GM12878 (cell line): Measurements from ENCODE around the gene ZNF132. TPM values are rescaled to one million over a fixed set of nuclear protein-coding genes. Genes with fewer than 3 reads are reported as not detected.

ENCODE experiments used
- ATAC-seq: fragments of 200-7000 bp; cut with Tn5 transposase; 3 replicates; pipeline ENCODE4 v1.9.1; 2020; ENCODE audit warnings: mild to moderate bottlenecking, moderate library complexity
- BruUV-seq: library from RNA; stranded (reverse); fragments of 400-500 nt; replicated peaks from 2 replicates; lab custom pipeline; 2021; lab: Mats Ljungman, UMichigan
- CTCF ChIA-PET: fragments of 300-600 bp; sonication (Branson Sonifier 250); formaldehyde crosslinking; extraction: SDS; loops from one replicate; lab custom pipeline; 2021; ENCODE audit warnings: inconsistent platforms; lab: Yijun Ruan, JAX
- POLR2A ChIA-PET: fragments of 350-600 bp; formaldehyde crosslinking; extraction: SDS; loops from one replicate; lab custom pipeline; 2021; ENCODE audit warnings: inconsistent platforms; lab: Charles Lee
- RAD21 ChIA-PET: fragments of 300-600 bp; sonication (Branson Sonifier 250); formaldehyde crosslinking; loops from one replicate; lab custom pipeline; 2023; ENCODE audit warnings: antibody characterized with exemption; ENCODE audit not compliant: unreplicated experiment; lab: Charles Lee
- SMC1A ChIA-PET: fragments of 300-600 bp; sonication (Branson Sonifier 250); formaldehyde crosslinking; loops from one replicate; lab custom pipeline; 2023; ENCODE audit not compliant: unreplicated experiment, uncharacterized antibody; lab: Charles Lee
- DNase-seq: peaks from one replicate; pipeline ENCODE4 v3.0.0-alpha.2; 2011; ENCODE audit warnings: low read depth, low spot score
- FAIRE-seq: peaks from 3 replicates; lab custom pipeline; 2011; peaks lifted over from hg19 to GRCh38; lab: Jason Lieb, UNC
- H2AFZ ChIP-seq: 2 replicates; pipeline ENCODE4 v1.6.0; 2011; ENCODE audit warnings: low read depth, low read length, control low read depth; ENCODE audit not compliant: control insufficient read depth
- H3K27ac ChIP-seq: 2 replicates; pipeline ENCODE4 v1.5.1; 2011; ENCODE audit warnings: control low read depth; ENCODE audit not compliant: control insufficient read depth, insufficient read depth
- H3K27me3 ChIP-seq, 2 experiments: replicated peaks in 1 of 2; 2 replicates each; pipeline versions ENCODE4 v1.6.0 to v1.6.1; 2011; ENCODE audit warnings: low read length in 1 of 2; ENCODE audit not compliant: control insufficient read depth in 2 of 2, insufficient read depth in 2 of 2
- H3K36me3 ChIP-seq, 2 experiments: 2 replicates each; pipeline ENCODE4 v1.5.1; 2011; ENCODE audit warnings: low read length in 1 of 2; ENCODE audit not compliant: control insufficient read depth in 2 of 2, insufficient read depth in 2 of 2
- H3K4me1 ChIP-seq: 2 replicates; pipeline ENCODE4 v1.6.1; 2011; ENCODE audit warnings: mild to moderate bottlenecking, low read length, moderate library complexity, mixed read lengths; ENCODE audit not compliant: control insufficient read depth, insufficient read depth
- H3K4me2 ChIP-seq: 2 replicates; pipeline ENCODE4 v1.6.0; 2011; ENCODE audit warnings: control low read depth; ENCODE audit not compliant: control insufficient read depth, insufficient read depth
- H3K4me3 ChIP-seq: fragments of 200-600 bp; sonication (generic); 2 replicates; pipeline ENCODE4 v1.5.1; 2016
- H3K79me2 ChIP-seq: 2 replicates; pipeline ENCODE4 v1.6.0; 2011; ENCODE audit warnings: low read length; ENCODE audit not compliant: control insufficient read depth, insufficient read depth
- H3K9ac ChIP-seq: 2 replicates; pipeline ENCODE4 v1.8.0; 2011; ENCODE audit warnings: low read length, control low read depth, mixed read lengths; ENCODE audit not compliant: control insufficient read depth, insufficient read depth
- H3K9me3 ChIP-seq: replicated peaks from 3 replicates; pipeline ENCODE4 v1.5.1; 2011; ENCODE audit warnings: mild to moderate bottlenecking, low read length; ENCODE audit not compliant: control insufficient read depth, insufficient read depth
- H4K20me1 ChIP-seq: 2 replicates; pipeline ENCODE4 v1.6.0; 2011; ENCODE audit not compliant: control insufficient read depth, insufficient read depth
- CREB1 ChIP-seq: IDR thresholded peaks from 2 replicates; pipeline ENCODE4 v1.6.1; 2012; ENCODE audit warnings: low read depth, mild to moderate bottlenecking, inconsistent platforms
- EGR1 ChIP-seq, 2 experiments: IDR thresholded peaks; 1 replicate in 1 of 2; 2 replicates in 1 of 2; pipeline ENCODE4 v1.6.1; 2011 to 2012; ENCODE audit warnings: low read depth in 2 of 2, low read length in 2 of 2, borderline replicate concordance in 1 of 2, mild to moderate bottlenecking in 1 of 2, moderate library complexity in 1 of 2
- FOXM1 ChIP-seq: IDR thresholded peaks from 2 replicates; pipeline ENCODE4 v1.6.1; 2012; ENCODE audit warnings: low read depth, mild to moderate bottlenecking, inconsistent platforms, low read length, moderate library complexity
- MTA2 ChIP-seq: fragments of 450-650 bp; IDR thresholded peaks from 2 replicates; pipeline ENCODE4 v1.6.1; 2016; ENCODE audit warnings: low read depth, mild to moderate bottlenecking, moderate library complexity
- MTA3 ChIP-seq: IDR thresholded peaks from 2 replicates; pipeline ENCODE4 v1.6.1; 2012; ENCODE audit warnings: low read length, inconsistent platforms, borderline replicate concordance
- NKRF ChIP-seq: fragments of 450-650 bp; conservative IDR thresholded peaks from 2 replicates; pipeline ENCODE4 v1.6.1; 2017; ENCODE audit warnings: mild to moderate bottlenecking, moderate library complexity
- PBX3 ChIP-seq: IDR thresholded peaks from 2 replicates; pipeline ENCODE4 v1.6.1; 2011; ENCODE audit warnings: mild to moderate bottlenecking, low read depth, low read length, moderate library complexity; ENCODE audit not compliant: insufficient replicate concordance
- POLR2A ChIP-seq: IDR thresholded peaks from 2 replicates; pipeline ENCODE4 v1.6.1; 2011; ENCODE audit warnings: low read depth, mild to moderate bottlenecking, low read length
- RB1 ChIP-seq: fragments of 450-650 bp; formaldehyde crosslinking; IDR thresholded peaks from 2 replicates; pipeline ENCODE4 v1.6.1; 2017; ENCODE audit warnings: mild to moderate bottlenecking, borderline replicate concordance
- RUNX3 ChIP-seq: IDR thresholded peaks from 2 replicates; pipeline ENCODE4 v1.6.1; 2012; ENCODE audit warnings: low read length, inconsistent platforms
- SPI1 ChIP-seq: IDR thresholded peaks from 2 replicates; pipeline ENCODE4 v1.6.1; 2011; ENCODE audit warnings: low read depth, mild to moderate bottlenecking, low read length, moderate library complexity, borderline replicate concordance; ENCODE audit not compliant: insufficient read depth
- ZBED1 ChIP-seq: IDR thresholded peaks from 2 replicates; pipeline ENCODE4 v1.6.1; 2016; ENCODE audit warnings: borderline replicate concordance
- WGBS: methylation state at CpG from one replicate; pipeline ENCODE4 v1.1.6; 2016; ENCODE audit warnings: low lambda C conversion rate; ENCODE audit not compliant: insufficient replicate concordance, insufficient coverage; ENCODE audit errors: missing lambda C conversion rate; 5-methylcytosine and 5-hydroxymethylcytosine counted together
- in situ Hi-C: fragments of 300-500 bp; cut with MboI; formaldehyde crosslinking; loops from 9 replicates; pipeline ENCODE4 v1.14.3; 2018; ENCODE audit warnings: mixed read lengths
- intact Hi-C: fragments of 100-400 bp; cut with micrococcal nuclease; formaldehyde crosslinking; loops from one replicate; pipeline ENCODE4 v1.14.2; 2022; ENCODE audit not compliant: unreplicated experiment
- polyA plus RNA-seq, 11 experiments: library from polyadenylated mRNA; depleted of rRNA in 4 of 11; unstranded in 6 of 11; stranded (reverse) in 5 of 11; fragments of >200 nt; fragmentation: Nextera tagmentation in 4 of 11; fragmentation: Illumina TruSeq in 1 of 11; extraction: Ambion mirVana in 4 of 11; extraction: Trizol in 1 of 11; gene quantifications; 1 replicate in 1 of 11; 2 replicates in 10 of 11; pipeline versions ENCODE4 v1.2.1 to v1.2.3, GENCODE V29; 2011 to 2016; ENCODE audit warnings: inconsistent platforms in 2 of 11, missing spikeins in 2 of 11, low read depth in 1 of 11
- total RNA-seq, 4 experiments: library from RNA; depleted of rRNA in 3 of 4; stranded (reverse); fragments of >200 nt in 3 of 4; fragmentation: Illumina TruSeq in 1 of 4; extraction: Trizol in 1 of 4; gene quantifications; 2 replicates each; pipeline versions ENCODE4 v1.2.1 to v1.2.3, GENCODE V29; 2013 to 2021

The ZNF132 gene
- total and polyA plus RNA-seq, 10 of the 15 experiments (the other 5 are each of a cell fraction or from before 2014, with no cell fraction given): 0.56 to 4.0 (median 2.3) TPM

GRCh38 chr19:58474997-58475713, 35.2 kb upstream of the ZNF132 start:
- Histone ChIP-seq H3K27me3 (no peaks in the 10 kb centered on the region), H4K20me1 (no peaks in the 10 kb centered on the region), H3K79me2 (no peaks in the 10 kb centered on the region; the same call in 1 of the 2 replicates), H2AFZ (peak overlapping the region; percentile 81), H3K9me3 (no peaks in the 10 kb centered on the region), H3K36me3 (peaks cover 5 to 7% of the 10 kb centered on the region in 2 experiments), H3K4me1 (peaks cover 21% of the 10 kb centered on the region), H3K4me2 (peak overlapping the region; percentile 83), H3K27ac (peak overlapping the region; percentile 81), H3K4me3 (peak overlapping the region; percentile 50), H3K9ac (peak overlapping the region; percentile 82)
- TSS peak; percentile 46 for BruUV-seq
- ChIA-PET SMC1A (interaction anchor here (1.5 kb wide), 1 partner anchor 9 kb away, joined by 4 read pairs; no protein-coding TSS in a partner anchor), POLR2A (interaction anchor here (0.7 to 1.9 kb wide), 2 partner anchors 24 to 113 kb away, joined by 3 to 5 read pairs; partner anchors contain the start of genes ZNF324B and ZNF497), RAD21 (interaction anchor here (0.5 to 0.6 kb wide), 2 partner anchors 10 to 14 kb away, joined by 3 to 4 read pairs; no protein-coding TSS in a partner anchor), CTCF (no interaction called here)
- DNase-seq (no peak), ATAC-seq (peak; percentile 30), FAIRE-seq (peak; percentile 69)
- in situ Hi-C loops: no loop called here
- WGBS: 23% methylated on average over 27 of the region's 27 CpGs
- intact Hi-C loops: no loop called here
- peak in 1 of 2 experiments; percentile 54; a peak in 1 of 3 replicates for TF ChIP-seq EGR1 (IDR thresholded peaks at IDR 0.05; ENCODE audit: borderline replicate concordance in 1 of 2, low read depth in 2 of 2, low read length in 2 of 2)
- 0 out of 2 replicates have a peak, but pooled peaks have one; percentile 39 for TF ChIP-seq ZBED1
- peak; percentile 17 for TF ChIP-seq PBX3
- TF ChIP-seq CREB1: peak; percentile 18; the same call in 1 of the 2 replicates
- TF ChIP-seq MTA3: 0 out of 2 replicates have a peak, but pooled peaks have one; percentile 14
- peak; percentile 79 for TF ChIP-seq RUNX3
- TF ChIP-seq NKRF: peak; percentile 90
- no peak for TF ChIP-seq SPI1
- TF ChIP-seq FOXM1: no peak
- TF ChIP-seq RB1: 0 out of 2 replicates have a peak, but pooled peaks have one; percentile 10
- TF ChIP-seq MTA2: no peak
- TF ChIP-seq POLR2A: peak; percentile 0
